Ascending aorta (tissue), 2 donors: Measurements from ENCODE around the gene ATP13A1. TPM values are rescaled to one million over a fixed set of nuclear protein-coding genes. Genes with fewer than 3 reads are reported as not detected.
A peak's percentile ranks its signal among the peaks of the same experiment; 100 is the strongest.

Experiments used
- DNase-seq, 2 donors: peaks; one replicate each; pipeline ENCODE4 v3.0.0-alpha.2; 2019; ENCODE audit warnings: low spot score in 2 of 2
- H3K27ac ChIP-seq, 2 donors: fragments of 200-600 bp; sonication (generic); one replicate each; pipeline ENCODE4 v1.5.1; 2016 to 2017; ENCODE audit warnings: mild to moderate bottlenecking in 1 of 2
- H3K27me3 ChIP-seq: fragments of 200-600 bp; sonication (generic); one replicate; pipeline ENCODE4 v1.5.1; 2017
- H3K36me3 ChIP-seq, 2 donors: fragments of 200-600 bp; sonication (generic); one replicate each; pipeline ENCODE4 v1.5.1; 2016
- H3K4me1 ChIP-seq, 2 donors: fragments of 200-600 bp; sonication (generic); one replicate each; pipeline ENCODE4 v1.5.1; 2016 to 2017; ENCODE audit warnings: mild to moderate bottlenecking in 1 of 2
- H3K4me3 ChIP-seq, 2 donors: fragments of 200-600 bp; sonication (generic); one replicate each; pipeline ENCODE4 v1.5.1; 2016 to 2017; ENCODE audit warnings: mild to moderate bottlenecking in 1 of 2
- H3K9me3 ChIP-seq, 2 donors: fragments of 200-600 bp; sonication (generic); one replicate each; pipeline ENCODE4 v1.5.1; 2016
- intact Hi-C: fragments of 100-400 bp; cut with DNase I; formaldehyde crosslinking; loops from one replicate; pipeline ENCODE4 v1.15.1; 2023
- total RNA-seq: library from RNA; depleted of rRNA; stranded (reverse); fragments of >200 nt; gene quantifications from one replicate; pipeline ENCODE4 v1.1.0, GENCODE V29; 2016
- TF ChIP-seq, protein P1 (sequence below), 3 experiments: fragments of 200-600 bp in 2 of 3; fragments of 450-650 bp in 1 of 3; sonication (generic) in 2 of 3; IDR thresholded peaks; one replicate each; pipeline ENCODE4 v1.5.1; 2016 to 2019; ENCODE audit warnings: antibody characterized with exemption in 3 of 3, mild to moderate bottlenecking in 1 of 3, moderate library complexity in 1 of 3

ATP13A1 gene
- total RNA-seq, 1 donor from 2014 or later = 161 TPM

DNA sequence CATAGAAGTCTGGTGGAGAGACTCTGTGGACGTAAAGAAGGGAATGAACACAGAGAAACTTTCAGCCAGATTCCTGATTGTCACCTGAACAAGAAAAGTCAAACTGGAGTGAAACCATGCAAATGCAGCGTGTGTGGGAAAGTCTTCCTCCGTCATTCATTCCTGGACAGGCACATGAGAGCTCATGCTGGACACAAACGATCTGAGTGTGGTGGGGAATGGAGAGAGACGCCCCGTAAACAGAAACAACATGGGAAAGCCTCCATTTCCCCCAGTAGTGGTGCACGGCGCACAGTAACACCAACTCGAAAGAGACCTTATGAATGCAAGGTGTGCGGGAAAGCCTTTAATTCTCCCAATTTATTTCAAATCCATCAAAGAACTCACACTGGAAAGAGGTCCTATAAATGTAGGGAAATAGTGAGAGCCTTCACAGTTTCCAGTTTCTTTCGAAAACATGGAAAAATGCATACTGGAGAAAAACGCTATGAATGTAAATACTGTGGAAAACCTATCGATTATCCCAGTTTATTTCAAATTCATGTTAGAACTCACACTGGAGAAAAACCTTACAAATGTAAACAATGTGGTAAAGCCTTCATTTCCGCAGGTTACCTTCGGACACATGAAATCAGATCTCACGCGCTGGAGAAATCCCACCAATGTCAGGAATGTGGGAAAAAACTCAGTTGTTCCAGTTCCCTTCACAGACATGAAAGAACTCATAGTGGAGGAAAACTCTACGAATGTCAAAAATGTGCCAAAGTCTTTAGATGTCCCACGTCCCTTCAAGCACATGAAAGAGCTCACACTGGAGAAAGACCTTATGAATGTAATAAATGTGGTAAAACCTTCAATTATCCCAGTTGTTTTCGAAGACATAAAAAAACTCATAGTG, 15.9 kb upstream of the ATP13A1 start:
- TF ChIP-seq, protein P1, sequence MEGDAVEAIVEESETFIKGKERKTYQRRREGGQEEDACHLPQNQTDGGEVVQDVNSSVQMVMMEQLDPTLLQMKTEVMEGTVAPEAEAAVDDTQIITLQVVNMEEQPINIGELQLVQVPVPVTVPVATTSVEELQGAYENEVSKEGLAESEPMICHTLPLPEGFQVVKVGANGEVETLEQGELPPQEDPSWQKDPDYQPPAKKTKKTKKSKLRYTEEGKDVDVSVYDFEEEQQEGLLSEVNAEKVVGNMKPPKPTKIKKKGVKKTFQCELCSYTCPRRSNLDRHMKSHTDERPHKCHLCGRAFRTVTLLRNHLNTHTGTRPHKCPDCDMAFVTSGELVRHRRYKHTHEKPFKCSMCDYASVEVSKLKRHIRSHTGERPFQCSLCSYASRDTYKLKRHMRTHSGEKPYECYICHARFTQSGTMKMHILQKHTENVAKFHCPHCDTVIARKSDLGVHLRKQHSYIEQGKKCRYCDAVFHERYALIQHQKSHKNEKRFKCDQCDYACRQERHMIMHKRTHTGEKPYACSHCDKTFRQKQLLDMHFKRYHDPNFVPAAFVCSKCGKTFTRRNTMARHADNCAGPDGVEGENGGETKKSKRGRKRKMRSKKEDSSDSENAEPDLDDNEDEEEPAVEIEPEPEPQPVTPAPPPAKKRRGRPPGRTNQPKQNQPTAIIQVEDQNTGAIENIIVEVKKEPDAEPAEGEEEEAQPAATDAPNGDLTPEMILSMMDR (IDR thresholded peaks at IDR 0.05) = no peak
- no peak for DNase-seq

DNA sequence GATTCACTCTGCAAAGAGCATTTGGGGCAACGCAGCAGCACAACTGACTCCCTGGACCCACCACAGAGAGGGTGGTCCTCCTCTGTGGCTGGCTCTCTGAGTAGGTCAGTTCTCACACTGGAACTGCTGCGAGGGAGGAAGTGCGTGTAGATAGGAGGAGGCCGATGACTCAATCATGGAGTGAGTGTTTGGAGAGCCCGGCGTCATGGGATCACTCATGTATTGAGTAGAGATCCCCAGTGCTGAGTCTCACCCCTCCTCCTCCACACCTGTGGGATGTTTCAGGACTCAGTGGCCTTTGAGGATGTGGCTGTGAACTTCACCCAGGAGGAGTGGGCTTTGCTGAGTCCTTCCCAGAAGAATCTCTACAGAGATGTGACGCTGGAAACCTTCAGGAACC, 14.1 kb upstream of the ATP13A1 start:
- Histone ChIP-seq H3K9me3 (peaks cover 0 to 67% of the 10 kb centered on the region in 2 donors), H3K27ac (no peak overlapping the region), H3K36me3 (peaks cover 48 to 84% of the 10 kb centered on the region in 2 donors), H3K4me3 (no peak overlapping the region), H3K4me1 (no peaks in the 10 kb centered on the region), H3K27me3 (no peaks in the 10 kb centered on the region)
- intact Hi-C loops = no loop called here
- TF ChIP-seq, protein P1 (IDR thresholded peaks at IDR 0.05) = no peak
- no peak for DNase-seq

More for the DNA sequence above, 15.9 kb upstream of the ATP13A1 start:
- H3K27me3 ChIP-seq = no peaks in the 10 kb centered on the region
- H3K9me3 ChIP-seq = peaks cover 0 to 82% of the 10 kb centered on the region in 2 donors
- no peak overlapping the region for H3K27ac ChIP-seq
- H3K4me1 ChIP-seq = no peaks in the 10 kb centered on the region
- H3K4me3 ChIP-seq = no peak overlapping the region
- intact Hi-C loops = no loop called here
- H3K36me3 ChIP-seq = peaks cover 45 to 77% of the 10 kb centered on the region in 2 donors

DNA sequence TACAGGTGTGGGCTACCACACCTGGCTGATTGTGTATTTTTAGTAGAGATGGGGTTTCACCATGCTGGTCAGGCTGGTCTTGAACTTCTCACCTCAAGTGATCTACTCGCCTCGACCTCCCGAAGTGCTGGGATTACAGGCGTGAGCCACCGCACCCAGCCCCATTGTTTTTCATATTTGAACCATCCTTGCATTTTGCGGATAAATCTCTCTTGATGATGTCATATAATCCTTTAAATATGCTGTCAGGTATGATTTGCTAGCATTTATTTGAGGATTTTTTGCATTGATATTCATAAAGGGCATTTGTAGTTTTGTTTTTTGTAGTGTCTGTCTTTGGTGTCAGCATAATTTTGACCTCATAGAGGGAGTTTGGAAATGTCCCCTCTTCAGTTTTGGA, 10.8 kb upstream of the ATP13A1 start:
- Histone ChIP-seq H3K27ac (no peak overlapping the region), H3K36me3 (peaks cover 30 to 59% of the 10 kb centered on the region in 2 donors), H3K9me3 (peaks cover 0 to 34% of the 10 kb centered on the region in 2 donors), H3K4me1 (peaks cover 3 to 6% of the 10 kb centered on the region in 2 donors), H3K27me3 (no peaks in the 10 kb centered on the region), H3K4me3 (no peak overlapping the region)
- TF ChIP-seq, protein P1 (IDR thresholded peaks at IDR 0.05) = no peak
- DNase-seq = no peak
- intact Hi-C loops = no loop called here

DNA sequence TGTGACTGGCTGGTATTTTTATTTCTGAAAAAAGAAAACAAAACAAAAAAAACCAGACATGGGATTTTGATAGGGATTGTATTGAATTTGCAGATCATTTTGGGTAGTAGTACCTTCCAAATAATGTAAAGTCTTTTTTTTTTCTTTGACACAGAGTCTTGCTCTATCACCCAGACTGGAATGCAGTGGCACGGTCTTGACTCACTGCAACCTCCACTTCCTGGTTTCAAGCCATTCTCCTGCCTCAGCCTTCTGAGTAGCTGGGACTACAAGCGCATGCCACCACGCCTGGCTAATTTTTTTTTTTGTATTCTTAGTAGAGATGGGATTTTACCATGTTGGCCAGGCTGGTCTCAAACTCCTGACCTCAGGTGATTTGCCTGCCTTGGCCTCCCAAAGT, 9.3 kb upstream of the ATP13A1 start:
- no peaks in the 10 kb centered on the region for H3K27me3 ChIP-seq
- no peak for DNase-seq
- TF ChIP-seq, protein P1 (IDR thresholded peaks at IDR 0.05) = no peak
- intact Hi-C loops = no loop called here
- peaks cover 16 to 44% of the 10 kb centered on the region in 2 donors for H3K36me3 ChIP-seq
- peaks cover 0 to 20% of the 10 kb centered on the region in 2 donors for H3K9me3 ChIP-seq
- peaks cover 3 to 10% of the 10 kb centered on the region in 2 donors for H3K4me1 ChIP-seq
- H3K4me3 ChIP-seq = no peak overlapping the region
- H3K27ac ChIP-seq = no peak overlapping the region

DNA sequence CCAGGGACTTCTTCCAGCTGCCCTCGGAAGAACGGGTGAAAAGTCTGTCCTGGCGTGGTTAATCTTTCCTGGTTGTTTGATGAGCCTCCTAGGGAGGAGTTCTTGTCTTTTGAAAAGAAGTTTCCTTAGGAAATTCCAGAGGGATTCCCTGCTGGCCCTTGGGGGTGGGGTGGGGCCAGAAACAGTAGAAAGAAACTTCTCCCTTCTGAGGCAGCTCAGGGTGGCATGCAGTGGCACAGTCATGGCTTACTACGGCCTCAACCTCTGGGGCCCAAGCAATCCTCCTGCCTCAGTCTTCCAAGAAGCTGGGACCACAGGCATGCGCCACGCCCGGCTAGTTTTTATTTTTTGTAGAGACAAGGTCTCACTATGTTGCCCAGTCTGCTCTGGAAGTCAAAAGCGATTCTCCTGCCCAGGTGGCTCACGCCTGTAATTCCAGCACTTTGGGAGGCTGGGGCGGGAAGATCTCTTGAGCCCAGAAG, 6.6 kb upstream of the ATP13A1 start:
- Histone ChIP-seq H3K4me3 (peak overlapping the region in 1 of 2 donors; percentile 81), H3K9me3 (peaks cover 0 to 8% of the 10 kb centered on the region in 2 donors), H3K27ac (no peak overlapping the region), H3K27me3 (no peaks in the 10 kb centered on the region), H3K4me1 (peaks cover 3 to 10% of the 10 kb centered on the region in 2 donors), H3K36me3 (peaks cover 3 to 21% of the 10 kb centered on the region in 2 donors)
- intact Hi-C loops = no loop called here
- no peak for DNase-seq
- TF ChIP-seq, protein P1 (IDR thresholded peaks at IDR 0.05) = no peak
